Type B pancreatic cell (in vitro differentiated cells): ENCODE data around the gene PPA1. TPM values are rescaled to one million over a fixed set of nuclear protein-coding genes. Genes with fewer than 3 reads are reported as not detected.

Source experiments
- DNase-seq: peaks from one replicate; pipeline ENCODE4 v3.0.0; 2021; ENCODE audit warnings: mixed read lengths; ENCODE audit not compliant: unreplicated experiment; ENCODE audit errors: extremely low spot score
- H3K27ac Mint-ChIP-seq: 2 replicates; pipeline ENCODE4 v1.8.0; 2021; ENCODE audit warnings: mild to moderate bottlenecking, mixed read lengths
- H3K27me3 Mint-ChIP-seq: 2 replicates; pipeline ENCODE4 v1.8.0; 2021; ENCODE audit warnings: mixed read lengths
- H3K36me3 Mint-ChIP-seq: 2 replicates; pipeline ENCODE4 v1.8.0; 2021; ENCODE audit warnings: mixed read lengths
- H3K4me1 Mint-ChIP-seq: one replicate; pipeline ENCODE4 v1.8.0; 2021; ENCODE audit warnings: mixed read lengths; ENCODE audit not compliant: unreplicated experiment
- H3K4me3 Mint-ChIP-seq: 2 replicates; pipeline ENCODE4 v1.8.0; 2021; ENCODE audit warnings: mild to moderate bottlenecking, mixed read lengths
- H3K9me3 Mint-ChIP-seq: 2 replicates; pipeline ENCODE4 v1.8.0; 2021; ENCODE audit warnings: mixed read lengths
- CTCF ChIP-seq: fragments of 200-600 bp; sonication (generic); conservative IDR thresholded peaks from 2 replicates; pipeline ENCODE4 v1.5.0; 2021; ENCODE audit warnings: antibody characterized with exemption, mild to moderate bottlenecking
- long read RNA-seq: library from polyadenylated mRNA; unstranded; transcript quantifications from one replicate; pipeline ENCODE4 v2.0.0, GENCODE V29; 2020
- total RNA-seq: library from RNA; stranded (reverse); gene quantifications from 2 replicates; pipeline ENCODE4 v1.2.1, GENCODE V29; 2021; ENCODE audit warnings: low replicate concordance

PPA1 gene
- 105 and 110 TPM in 2 replicates for total RNA-seq
- long read RNA-seq, transcript PPA1-202 (11 exons, 1,295 nt) = major isoform, 569 of 576 reads
- long read RNA-seq, partial matches to known transcripts = 3 of 576 reads
- long read RNA-seq, other reads (novel, unspliced or antisense) = 4 of 576 reads

GRCh38 chr10:70233109-70233938 is at the start of gene PPA1:
TSS of gene PPA1 (minus strand) at chr10:70233429. CDS start at chr10:70233327, 102 bp downstream.
- peak; percentile 54 for TF ChIP-seq CTCF
- peak within 1 kb of the TSS; percentile 97 for H3K27ac Mint-ChIP-seq

GRCh38 chr10:70281609-70282008 is 48.4 kb upstream of the PPA1 start:
- Mint-ChIP-seq H3K27ac (no peak overlapping the region), H3K4me3 (no peak overlapping the region), H3K27me3 (peaks cover 72% of the 10 kb centered on the region), H3K9me3 (peaks cover 6% of the 10 kb centered on the region), H3K4me1 (no peaks in the 10 kb centered on the region), H3K36me3 (peaks cover 5% of the 10 kb centered on the region)
- no peak for TF ChIP-seq CTCF
- DNase-seq = no peak

More at GRCh38 chr10:70233109-70233938, at the start of gene PPA1:
- Mint-ChIP-seq H3K4me3 (peak within 1 kb of the TSS; percentile 98), H3K9me3 (no peaks in the 10 kb centered on the region), H3K4me1 (peaks cover 16% of the 10 kb centered on the region), H3K36me3 (peaks cover 8% of the 10 kb centered on the region), H3K27me3 (no peaks in the 10 kb centered on the region)
- DNase-seq = peak; percentile 99

- no peaks in the 10 kb centered on the region for H3K4me1 Mint-ChIP-seq
- H3K36me3 Mint-ChIP-seq = peaks cover 5% of the 10 kb centered on the region
- H3K4me3 Mint-ChIP-seq = no peak overlapping the region
- peaks cover 6% of the 10 kb centered on the region for H3K9me3 Mint-ChIP-seq
- H3K27me3 Mint-ChIP-seq = peaks cover 59% of the 10 kb centered on the region
- TF ChIP-seq CTCF = no peak
- no peak overlapping the region for H3K27ac Mint-ChIP-seq
- DNase-seq = no peak
These were observed 46.9 kb upstream of the PPA1 start for GRCh38 chr10:70280099-70280498.

GRCh38 chr10:70277396-70278030 is 44.3 kb upstream of the PPA1 start:
- Mint-ChIP-seq H3K4me3 (no peak overlapping the region), H3K36me3 (no peaks in the 10 kb centered on the region), H3K27ac (no peak overlapping the region), H3K9me3 (no peaks in the 10 kb centered on the region), H3K27me3 (peaks cover 39% of the 10 kb centered on the region), H3K4me1 (no peaks in the 10 kb centered on the region)
- no peak for DNase-seq
- TF ChIP-seq CTCF = no peak

- no peaks in the 10 kb centered on the region for H3K36me3 Mint-ChIP-seq
- H3K4me3 Mint-ChIP-seq = no peak overlapping the region
- TF ChIP-seq CTCF = no peak
- no peak for DNase-seq
- H3K27ac Mint-ChIP-seq = no peak overlapping the region
- peaks cover 13% of the 10 kb centered on the region for H3K27me3 Mint-ChIP-seq
- H3K9me3 Mint-ChIP-seq = no peaks in the 10 kb centered on the region
- no peaks in the 10 kb centered on the region for H3K4me1 Mint-ChIP-seq
These were observed 41.4 kb upstream of the PPA1 start for GRCh38 chr10:70274643-70275042.
